GM12891 (cell line): ENCODE data around the gene MANEA.

Experiments
- PAX5 ChIP-seq: IDR thresholded peaks from 2 replicates; pipeline ENCODE4 v1.6.1; 2011; ENCODE audit warnings: low read length, moderate library complexity, mild to moderate bottlenecking; ENCODE audit not compliant: insufficient read depth, severe bottlenecking
- POLR2A ChIP-seq: IDR thresholded peaks from 2 replicates; pipeline ENCODE4 v1.6.1; 2011; ENCODE audit warnings: low read depth, low read length, control low read depth
- POLR2AphosphoS5 ChIP-seq: IDR thresholded peaks from 2 replicates; pipeline ENCODE4 v1.6.1; 2011; ENCODE audit warnings: low read depth, low read length, control low read depth
- POU2F2 ChIP-seq: IDR thresholded peaks from 2 replicates; pipeline ENCODE4 v1.6.1; 2011; ENCODE audit warnings: low read depth, mild to moderate bottlenecking, control low read depth, low read length, moderate library complexity

DNA sequence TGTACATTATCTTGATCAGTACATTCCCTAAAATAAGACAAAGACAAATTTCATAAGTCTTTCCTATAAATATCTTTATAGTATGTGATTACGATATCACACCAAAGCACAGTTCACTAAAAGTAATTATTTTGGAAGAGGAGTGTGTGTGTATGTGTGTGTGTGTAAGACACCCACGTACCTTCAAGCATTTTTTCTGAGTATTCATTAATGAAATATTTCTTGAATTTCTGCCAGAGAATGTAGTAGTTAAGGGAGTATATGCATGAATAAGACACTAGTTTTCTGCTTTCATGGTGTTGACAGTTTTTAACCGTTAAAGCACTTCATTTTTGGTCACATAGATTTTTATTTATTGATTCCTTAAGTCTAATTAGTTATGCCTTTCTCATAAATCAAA is 36.8 kb downstream of the MANEA start:
- TF ChIP-seq PAX5, result no peak
- no peak for TF ChIP-seq POLR2AphosphoS5
- no peak for TF ChIP-seq POLR2A
- TF ChIP-seq POU2F2, result no peak
